ENCODE results near the gene ZFP69. TPM values are rescaled to one million over a fixed set of nuclear protein-coding genes. Genes with fewer than 3 reads are reported as not detected.

The ZFP69 gene
- total and polyA plus RNA-seq, 2 of the 4 experiments (the other 2 are of a cell fraction), result 1.2 to 1.6 TPM

DNA sequence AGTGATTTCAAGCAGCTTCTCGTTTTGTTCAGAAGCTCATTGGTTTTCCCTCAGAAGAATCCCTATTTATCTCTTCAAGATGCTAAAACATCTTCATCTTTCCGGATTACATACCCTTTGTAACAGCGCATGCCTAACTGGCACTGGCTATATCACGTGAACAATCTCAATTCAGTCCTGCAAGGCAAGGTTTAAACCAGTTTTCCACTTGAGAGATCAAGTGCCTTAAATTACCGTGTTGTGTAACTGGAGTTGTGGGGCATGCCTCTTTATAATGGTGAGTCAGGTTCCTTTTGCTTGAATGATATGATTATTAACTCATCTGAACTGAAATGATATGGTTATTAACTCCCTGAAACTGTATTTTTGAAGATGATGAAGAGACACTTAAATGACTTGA, 37.8 kb upstream of the ZFP69 start:
- no peak overlapping the region for H4K8ac ChIP-seq (ENCODE audit: low read depth in 2 of 2, low read length in 2 of 2)
- no peaks in the 10 kb centered on the region for H3K9me3 ChIP-seq (ENCODE audit: control insufficient read depth, insufficient read depth, low read length)
- no peak overlapping the region for H2BK20ac ChIP-seq (ENCODE audit: low read depth, low read length)
- H2BK120ac ChIP-seq (ENCODE audit: low read depth, low read length), result no peak overlapping the region
- intact Hi-C loops (cut with micrococcal nuclease), result no loop called here
- H3K56ac ChIP-seq (ENCODE audit: extremely low read depth, insufficient read depth, low read length), result no peak overlapping the region
- no peak overlapping the region for H3K4me3 ChIP-seq (ENCODE audit: insufficient read depth, low read depth, low read length)
- dilution Hi-C loops (cut with HindIII; ENCODE audit: low sequenced_read_pairs, unreplicated experiment), result no loop called here
- H3K9ac ChIP-seq (ENCODE audit: low read depth, low read length), result no peak overlapping the region
- ATAC-seq (ENCODE audit: low read depth), result no peak
- H3K4me1 ChIP-seq (ENCODE audit: control insufficient read depth, insufficient read depth, low read length), result no peaks in the 10 kb centered on the region
- H3K23ac ChIP-seq (ENCODE audit: low read depth, low read length), result no peak overlapping the region
- H3K27me3 ChIP-seq (ENCODE audit: control insufficient read depth, insufficient read depth, low read length), result no peaks in the 10 kb centered on the region
- no peak overlapping the region for H3K4ac ChIP-seq (ENCODE audit: low read depth, low read length)
- no peak overlapping the region for H4K5ac ChIP-seq (ENCODE audit: low read depth, low read length)
- WGBS, 2 experiments (ENCODE audit: extremely low coverage in 2 of 2, insufficient read length in 1 of 2), result 81% methylated on average over 5 of the region's 5 CpGs; no CpG with 5 or more reads in 1 of the 2 experiments
- no peaks in the 10 kb centered on the region for H3K36me3 ChIP-seq (ENCODE audit: control insufficient read depth, insufficient read depth, low read length)
- no peaks in the 10 kb centered on the region for H3K9me1 ChIP-seq (ENCODE audit: insufficient read depth, low read length)
- no peak overlapping the region for H2BK15ac ChIP-seq (ENCODE audit: low read depth, low read length)
- H3K4me2 ChIP-seq (ENCODE audit: low read depth, low read length), result no peak overlapping the region
- H3K27ac ChIP-seq (ENCODE audit: insufficient read depth, low read length), result no peak overlapping the region
- H2AK5ac ChIP-seq (ENCODE audit: low read depth, low read length), result no peak overlapping the region
- H2AK9ac ChIP-seq (replicated peaks; ENCODE audit: low read depth, low read length, poor library complexity), result no peak overlapping the region
- no peak for DNase-seq
- no peak overlapping the region for H3K18ac ChIP-seq (ENCODE audit: low read depth, low read length)
- in situ Hi-C loops (cut with MboI; ENCODE audit: low sequenced_read_pairs), result no loop called here
- POLR2A ChIA-PET (ENCODE audit: unreplicated experiment), result no interaction called here
- H3K14ac ChIP-seq (replicated peaks; ENCODE audit: low read depth, low read length), result no peak overlapping the region
- BruUV-seq (replicated peaks), result no TSS peak
- no peaks in the 10 kb centered on the region for H4K20me1 ChIP-seq (ENCODE audit: insufficient read depth, low read length)
- H2AFZ ChIP-seq (replicated peaks; ENCODE audit: low read length, poor library complexity), result no peak overlapping the region
- no peaks in the 10 kb centered on the region for H3K79me1 ChIP-seq (ENCODE audit: low read depth in 1 of 2, low read length in 2 of 2)
- CTCF ChIA-PET, result no interaction called here
- H4K91ac ChIP-seq (ENCODE audit: insufficient read depth, low read depth, low read length), result no peak overlapping the region
- H2BK5ac ChIP-seq (ENCODE audit: low read depth, low read length, poor library complexity, severe bottlenecking), result no peak overlapping the region
- no peak for TF ChIP-seq CEBPB (IDR thresholded peaks at IDR 0.05; ENCODE audit: low read depth, low read length)
